Activated CD8-positive, alpha-beta memory T cell treated with anti-CD3 and anti-CD28 coated beads for 1 hour (primary cell): ENCODE results near the gene LSS.
"Not testable (repeated sequence)": the region's sequence is repeated elsewhere in the genome, so short reads cannot be mapped to it uniquely, and the experiment has no call there.

Experiments
- DNase-seq, 2 donors: peaks; one replicate each; pipeline ENCODE4 v3.0.0-alpha.2; 2020; ENCODE audit warnings: low read depth in 1 of 2; ENCODE audit errors: extremely low read depth in 1 of 2

LSS gene

GRCh38 chr21:46206163-46207005 lies 22.2 kb downstream of the LSS start:
- no peak for DNase-seq

- DNase-seq = no peak
Measured at GRCh38 chr21:46205766-46206162, 22.8 kb downstream of the LSS start.

GRCh38 chr21:46205166-46205565 lies 23.4 kb downstream of the LSS start:
- no peak for DNase-seq

GRCh38 chr21:46203203-46203600 lies 25.4 kb downstream of the LSS start:
- no peak for DNase-seq

- no peak for DNase-seq
Measured at GRCh38 chr21:46202592-46203202, 25.9 kb downstream of the LSS start.

GRCh38 chr21:46200877-46201803 lies 27.4 kb downstream of the LSS start:
- not testable (repeated sequence) for DNase-seq

- DNase-seq = no peak
Measured at GRCh38 chr21:46199436-46200373, 28.9 kb downstream of the LSS start.

GRCh38 chr21:46196733-46197132 lies 31.8 kb downstream of the LSS start:
- no peak for DNase-seq

- DNase-seq = no peak
Measured at GRCh38 chr21:46195595-46196195, 32.9 kb downstream of the LSS start.

GRCh38 chr21:46194374-46195334 lies 33.9 kb downstream of the LSS start:
- DNase-seq = no peak

GRCh38 chr21:46193829-46194373 lies 34.7 kb downstream of the LSS start:
- no peak for DNase-seq

- DNase-seq = no peak
Measured at GRCh38 chr21:46191686-46192575, 36.6 kb downstream of the LSS start.

GRCh38 chr21:46191257-46191685 lies 37.3 kb downstream of the LSS start:
- no peak for DNase-seq

- DNase-seq = no peak
Measured at GRCh38 chr21:46190491-46191131, 38.0 kb downstream of the LSS start.

- DNase-seq = no peak
Measured at GRCh38 chr21:46189959-46190490, 38.5 kb downstream of the LSS start.

GRCh38 chr21:46189213-46189958 lies 39.2 kb downstream of the LSS start:
- DNase-seq = no peak
